ENCODE data around the gene UNC93B1.

The UNC93B1 gene

DNA sequence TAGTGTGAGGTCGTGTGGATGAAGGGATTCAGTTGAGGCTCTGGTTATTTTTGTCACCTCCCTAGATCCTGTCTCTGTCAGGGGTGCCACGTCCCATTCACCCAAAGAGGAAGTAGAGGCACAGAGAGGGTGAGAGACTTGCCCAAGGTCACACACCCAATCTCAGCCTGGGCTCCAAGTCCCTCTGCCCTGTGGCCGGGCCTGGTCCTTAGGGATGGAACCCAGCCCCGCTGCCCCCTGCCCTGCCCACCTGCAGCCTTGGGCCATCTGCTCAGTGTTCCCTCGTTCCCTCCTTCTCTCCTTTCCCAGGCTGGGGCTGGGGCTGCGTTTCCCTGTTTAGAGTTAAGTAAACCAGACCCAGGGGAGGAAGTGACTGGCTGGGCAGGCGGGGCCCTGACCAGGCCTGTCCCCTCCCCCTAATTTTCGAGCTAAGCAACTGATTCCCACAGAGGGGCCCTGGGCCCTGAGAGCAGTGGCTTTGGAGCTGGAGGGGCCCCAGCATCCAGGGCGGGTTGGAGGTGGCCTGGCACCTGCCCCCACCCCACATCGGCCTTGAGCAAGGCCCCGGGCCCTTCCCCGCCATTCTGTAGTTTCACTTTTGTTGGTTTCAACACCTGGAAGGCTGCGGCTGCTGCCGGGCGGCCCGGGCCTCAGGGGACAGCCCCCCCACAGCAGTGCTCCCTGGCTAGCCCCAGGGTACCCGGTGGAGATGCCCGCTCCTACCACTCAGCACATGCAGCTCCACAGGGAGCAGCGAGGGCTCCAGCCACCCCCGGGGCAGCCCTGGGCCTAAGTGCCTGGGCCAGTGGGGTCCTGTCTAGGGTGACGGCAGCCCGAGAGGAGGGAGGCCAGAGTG, 36.4 kb upstream of the UNC93B1 start:
- peak; percentile 3 for DNase-seq

DNA sequence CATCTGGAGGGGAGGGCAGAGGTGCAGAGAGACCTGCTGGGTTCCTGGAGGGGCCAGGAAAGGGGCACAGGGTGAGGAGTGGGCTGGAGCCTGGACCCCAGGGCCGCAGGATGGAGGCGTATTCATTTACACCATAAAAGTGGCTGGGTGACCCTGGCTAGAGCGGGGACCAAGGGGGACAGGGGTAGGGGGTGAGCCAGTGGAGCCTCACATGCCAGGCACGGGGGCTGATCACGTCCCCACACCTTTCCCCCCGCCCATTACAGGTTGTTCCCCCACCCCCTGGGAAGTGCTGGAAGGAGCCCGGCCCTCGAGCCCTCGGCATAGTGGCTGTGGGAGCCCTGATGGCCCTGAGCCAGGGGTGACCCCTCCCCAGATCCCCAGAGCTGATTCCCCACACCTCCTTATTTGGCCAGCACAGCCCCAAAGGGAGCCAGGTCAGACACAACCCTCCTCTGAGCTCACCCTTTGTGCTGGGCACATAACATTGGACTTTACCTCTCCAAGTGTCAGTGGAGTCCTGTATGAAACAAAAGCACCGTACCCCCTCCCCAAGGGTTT, 35.7 kb upstream of the UNC93B1 start:
- DNase-seq, result no peak

DNA sequence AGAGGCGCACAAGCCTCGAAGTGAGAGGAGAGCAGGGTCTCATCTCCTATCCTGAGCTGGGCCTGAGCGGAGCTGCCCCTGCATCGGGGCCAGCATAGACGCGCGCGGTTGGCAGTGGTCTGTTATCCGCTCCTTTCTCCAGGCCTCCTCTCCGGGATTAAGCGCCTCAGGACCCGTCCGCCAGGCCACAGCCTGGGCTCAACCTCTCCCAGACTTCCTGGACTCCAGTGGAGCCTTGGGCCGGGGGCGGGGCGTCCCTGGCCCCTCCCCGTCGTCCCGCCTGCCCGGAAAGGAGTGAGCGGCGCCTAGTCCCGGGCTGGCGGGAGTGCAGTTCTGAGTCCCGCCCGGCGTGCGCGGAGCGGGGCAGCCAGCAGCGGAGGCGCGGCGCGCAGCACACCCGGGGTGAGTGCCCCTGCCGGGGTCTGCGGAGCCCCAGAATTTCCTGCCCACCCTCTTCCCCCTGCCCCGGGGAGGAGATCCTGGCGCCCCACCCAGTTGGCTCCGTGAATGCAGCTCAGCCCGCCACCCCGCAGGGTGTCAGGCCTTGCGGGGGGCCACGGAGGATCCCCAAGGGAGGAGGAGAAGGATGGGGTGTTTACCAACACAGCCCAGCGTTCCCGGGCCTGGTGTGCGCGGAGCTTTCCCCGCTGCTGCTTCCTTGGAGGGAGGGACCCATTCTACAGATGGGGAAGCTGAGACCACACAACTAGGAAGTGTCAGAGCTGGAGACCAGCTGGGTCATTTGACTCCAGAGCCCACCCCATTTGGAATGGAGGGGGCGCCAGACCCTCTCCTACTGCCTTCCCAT, 35.0 kb upstream of the UNC93B1 start, which contains the start of gene TCIRG1:
Gene TCIRG1 (plus strand): TSS at position 308 of the 808 bp plus-strand sequence. CDS start 2,247 bp downstream, outside the sequence.
- no peak for DNase-seq

DNA sequence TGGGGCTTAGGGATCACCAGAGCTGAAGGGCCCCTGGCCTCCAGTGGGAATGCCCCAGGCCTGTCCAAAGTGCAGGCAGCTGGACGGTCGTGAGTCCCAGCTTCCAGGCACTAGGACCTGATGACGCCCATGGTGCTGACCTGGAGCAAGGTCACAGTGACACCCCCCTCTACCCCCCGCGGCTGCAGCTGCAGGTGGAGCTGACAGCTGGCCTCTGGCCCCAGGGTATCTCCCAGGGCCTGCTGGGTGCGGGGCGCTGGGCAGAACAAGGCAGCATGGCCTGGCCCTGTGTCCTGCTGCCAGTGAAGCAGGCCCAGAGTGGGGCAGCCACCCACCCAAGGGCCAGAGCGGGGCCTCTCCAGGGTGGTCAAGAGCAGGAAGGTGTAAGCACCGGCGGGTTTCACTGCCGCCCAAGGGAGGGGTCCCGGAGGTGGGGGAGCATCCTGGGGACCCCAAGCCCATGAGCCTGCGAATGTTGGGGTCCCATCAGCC, 34.4 kb upstream of the UNC93B1 start:
- DNase-seq, result no peak

DNA sequence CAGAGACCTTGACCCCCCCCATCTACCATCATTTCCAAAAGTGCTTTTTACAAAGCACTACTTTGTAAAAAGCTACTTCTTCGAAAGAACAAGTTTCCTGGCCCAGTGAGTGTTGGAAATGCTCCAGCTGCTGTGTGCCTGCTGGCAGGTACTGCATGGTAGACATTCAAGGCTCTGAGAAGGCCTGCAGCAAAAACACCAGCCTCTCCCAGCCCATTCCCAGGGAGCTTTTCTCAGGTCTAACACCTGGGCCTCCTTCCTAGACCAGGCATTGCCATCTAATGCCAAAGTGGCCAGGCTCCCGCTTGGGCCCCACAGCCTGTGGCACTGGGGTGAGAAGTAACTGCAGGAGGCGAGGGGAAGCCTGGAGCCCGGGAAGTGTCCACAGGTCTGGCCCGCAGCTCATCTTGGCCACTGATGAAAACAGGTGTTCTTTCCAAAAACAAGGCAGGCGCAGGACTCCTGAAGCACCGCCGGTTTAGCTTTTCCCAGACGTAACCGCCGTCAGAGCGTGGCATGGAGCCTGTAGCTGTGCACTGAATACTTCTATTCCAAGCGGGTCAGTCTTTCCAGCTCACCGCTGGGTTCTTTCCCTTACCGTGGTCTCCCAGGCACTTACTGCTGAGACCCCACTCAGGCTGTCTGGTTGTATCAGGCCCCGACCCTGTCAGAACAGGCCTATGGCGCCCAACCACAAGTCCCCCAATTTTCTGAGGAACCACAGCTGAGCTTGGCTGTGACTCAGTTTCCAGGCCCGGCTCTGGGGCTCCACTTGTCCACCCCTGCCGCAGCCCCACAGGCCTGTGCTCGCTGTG, 33.7 kb upstream of the UNC93B1 start:
- DNase-seq, result no peak

DNA sequence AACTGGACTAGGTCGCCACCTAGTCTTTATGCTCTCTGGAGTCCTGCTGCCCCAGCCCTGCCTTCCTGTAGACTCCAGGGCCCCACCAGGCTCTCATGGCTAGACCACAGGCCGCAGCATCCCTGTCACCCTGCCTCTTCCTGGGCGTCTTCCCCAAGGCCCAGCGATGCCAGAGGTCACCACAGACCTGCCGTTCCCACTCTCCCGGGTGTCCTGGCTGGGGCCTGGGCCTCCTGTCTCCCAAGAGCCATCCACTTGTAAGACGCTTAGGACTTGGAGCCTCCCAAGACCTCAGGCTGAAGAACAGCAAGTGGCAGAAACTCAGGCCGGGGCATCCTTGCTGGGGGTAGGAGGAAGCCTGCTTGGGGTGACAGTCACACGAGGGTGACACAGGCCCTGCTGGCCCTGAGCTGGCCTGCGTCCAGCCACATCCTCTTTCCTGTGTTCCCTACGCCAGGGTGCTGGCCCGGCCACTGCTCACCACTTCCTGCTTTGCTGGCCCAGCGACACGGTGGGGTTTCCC, 32.9 kb upstream of the UNC93B1 start:
- DNase-seq, result no peak

DNA sequence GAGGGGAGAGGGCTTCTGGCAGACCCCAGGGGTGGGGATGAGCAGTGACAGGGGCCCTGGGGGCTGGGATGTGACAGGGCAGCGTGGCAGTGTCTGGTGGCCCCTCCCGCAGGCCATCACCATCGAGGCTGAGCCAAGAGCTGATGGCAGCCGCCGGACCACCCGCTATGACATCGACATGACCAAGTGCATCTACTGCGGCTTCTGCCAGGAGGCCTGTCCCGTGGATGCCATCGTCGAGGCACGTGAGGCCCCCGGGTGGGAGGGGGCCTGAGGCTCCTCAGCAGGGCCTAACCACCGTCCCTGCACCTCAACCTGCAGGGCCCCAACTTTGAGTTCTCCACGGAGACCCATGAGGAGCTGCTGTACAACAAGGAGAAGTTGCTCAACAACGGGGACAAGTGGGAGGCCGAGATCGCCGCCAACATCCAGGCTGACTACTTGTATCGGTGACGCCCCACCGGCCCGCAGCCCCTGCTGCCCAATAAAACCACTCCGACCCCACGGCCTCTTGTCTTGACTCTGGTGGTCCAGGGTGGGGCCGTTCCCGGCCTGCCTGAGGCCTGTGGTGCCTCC, 32.3 kb upstream of the UNC93B1 start:
- no peak for DNase-seq

DNA sequence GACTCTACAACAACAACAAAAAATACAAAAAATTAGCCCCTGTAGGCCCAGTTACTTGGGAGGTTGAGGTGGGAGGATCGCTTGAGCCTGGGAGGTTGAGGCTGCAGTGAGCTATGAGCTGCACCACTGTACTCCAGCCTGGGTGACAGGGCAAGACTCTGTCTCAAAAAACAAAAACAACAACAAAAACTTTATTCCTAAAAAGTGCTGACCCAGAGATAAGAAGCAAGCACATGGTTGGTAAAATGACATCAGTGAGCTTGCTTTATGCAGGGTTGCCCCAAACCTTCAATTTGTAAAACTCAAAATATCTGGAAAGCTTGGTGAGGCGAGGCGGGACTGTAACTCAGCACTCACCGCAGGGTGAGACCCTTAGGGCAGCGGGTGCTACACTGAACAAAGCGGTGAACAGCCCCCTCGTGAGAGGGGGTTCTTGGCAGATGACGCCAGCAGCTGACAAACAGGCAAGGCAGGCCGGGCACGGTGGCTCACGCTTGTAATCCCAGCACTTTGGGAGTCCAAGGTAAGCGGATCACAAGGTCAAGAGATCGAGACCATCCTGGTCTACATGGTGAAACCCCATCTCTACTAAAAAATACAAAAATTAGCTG, 31.5 kb upstream of the UNC93B1 start:
- DNase-seq, result no peak

DNA sequence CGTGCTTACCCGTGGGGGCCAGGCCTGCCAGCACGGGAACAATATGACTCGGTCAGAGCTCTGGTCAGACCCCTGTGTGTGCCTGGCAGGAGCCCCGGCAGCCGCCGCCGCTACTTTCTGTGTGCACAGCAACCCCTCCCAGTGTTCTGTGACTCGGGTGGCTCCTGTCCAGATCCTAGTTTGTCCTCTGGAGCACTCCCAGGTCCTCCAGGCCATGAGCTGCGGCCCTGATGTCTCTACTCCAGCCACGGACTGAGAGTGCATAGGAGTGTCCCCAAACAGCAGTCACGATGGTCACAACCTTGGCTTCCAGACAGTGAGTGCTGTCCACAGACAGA, 29.8 kb upstream of the UNC93B1 start:
- DNase-seq, result no peak

DNA sequence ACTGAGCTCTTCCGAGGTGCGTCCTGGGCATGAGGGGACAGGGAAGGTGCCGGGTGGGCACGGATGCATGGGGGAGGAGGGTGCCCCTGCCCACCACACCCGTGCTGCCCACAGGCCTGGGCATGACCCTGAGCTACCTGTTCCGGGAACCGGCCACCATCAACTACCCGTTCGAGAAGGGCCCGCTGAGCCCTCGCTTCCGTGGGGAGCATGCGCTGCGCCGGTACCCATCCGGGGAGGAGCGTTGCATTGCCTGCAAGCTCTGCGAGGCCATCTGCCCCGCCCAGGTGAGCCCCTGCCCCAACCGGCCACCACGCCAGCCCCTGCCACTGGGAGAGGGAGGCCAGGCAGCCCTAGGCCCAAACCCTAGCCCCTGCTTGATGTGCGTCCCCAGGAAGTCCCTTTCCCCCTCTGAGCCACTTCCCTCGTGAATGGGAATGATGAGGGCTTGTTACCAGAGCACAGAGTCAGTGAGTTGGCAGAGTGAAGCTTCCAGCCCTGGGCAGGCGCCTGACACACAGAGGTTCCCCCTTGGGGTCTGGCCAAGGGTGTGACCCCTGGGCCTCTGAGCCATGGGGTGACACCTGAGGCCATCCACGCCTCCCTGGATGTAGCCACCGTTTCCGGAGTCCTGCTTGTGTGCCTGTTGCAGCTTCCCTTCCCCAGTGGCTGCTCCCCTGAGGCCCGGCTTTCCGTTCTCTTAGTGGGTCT, 29.3 kb upstream of the UNC93B1 start:
- DNase-seq, result no peak

DNA sequence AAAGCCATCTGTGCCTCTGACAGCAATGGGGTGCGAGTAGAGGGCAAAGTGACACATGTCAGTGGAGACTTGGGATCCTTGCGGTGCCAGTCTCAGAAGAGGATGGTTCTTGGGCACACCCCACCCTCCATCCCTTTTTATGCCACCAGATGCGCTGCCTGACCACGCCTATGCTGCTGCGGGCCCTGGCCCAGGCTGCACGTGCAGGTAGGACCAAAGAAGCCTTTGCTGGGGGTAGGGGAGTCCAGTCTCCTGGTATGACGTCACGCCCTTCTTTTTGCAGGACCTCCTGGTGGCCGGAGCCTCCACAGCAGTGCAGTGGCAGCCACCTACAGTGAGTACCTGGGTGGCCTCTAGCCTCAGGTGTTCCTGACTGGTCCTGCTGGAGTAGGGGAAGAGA, 28.1 kb upstream of the UNC93B1 start:
- no peak for DNase-seq

DNA sequence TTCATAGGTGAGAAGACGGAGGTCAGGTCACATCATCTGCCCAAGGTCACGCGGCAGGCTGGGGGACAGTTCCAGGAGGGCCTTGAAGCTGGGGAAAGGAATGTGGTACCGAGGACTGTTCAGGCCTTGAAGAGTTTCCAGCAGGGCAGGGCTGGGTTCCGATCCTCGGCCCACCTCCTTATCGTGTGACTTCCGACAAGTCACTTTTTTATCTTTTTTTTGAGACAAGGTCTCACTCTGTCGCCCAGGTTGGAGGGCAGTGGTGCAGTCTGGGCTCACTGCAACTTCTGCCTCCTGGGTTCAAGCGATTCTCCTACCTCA, 27.2 kb upstream of the UNC93B1 start:
- DNase-seq, result no peak

DNA sequence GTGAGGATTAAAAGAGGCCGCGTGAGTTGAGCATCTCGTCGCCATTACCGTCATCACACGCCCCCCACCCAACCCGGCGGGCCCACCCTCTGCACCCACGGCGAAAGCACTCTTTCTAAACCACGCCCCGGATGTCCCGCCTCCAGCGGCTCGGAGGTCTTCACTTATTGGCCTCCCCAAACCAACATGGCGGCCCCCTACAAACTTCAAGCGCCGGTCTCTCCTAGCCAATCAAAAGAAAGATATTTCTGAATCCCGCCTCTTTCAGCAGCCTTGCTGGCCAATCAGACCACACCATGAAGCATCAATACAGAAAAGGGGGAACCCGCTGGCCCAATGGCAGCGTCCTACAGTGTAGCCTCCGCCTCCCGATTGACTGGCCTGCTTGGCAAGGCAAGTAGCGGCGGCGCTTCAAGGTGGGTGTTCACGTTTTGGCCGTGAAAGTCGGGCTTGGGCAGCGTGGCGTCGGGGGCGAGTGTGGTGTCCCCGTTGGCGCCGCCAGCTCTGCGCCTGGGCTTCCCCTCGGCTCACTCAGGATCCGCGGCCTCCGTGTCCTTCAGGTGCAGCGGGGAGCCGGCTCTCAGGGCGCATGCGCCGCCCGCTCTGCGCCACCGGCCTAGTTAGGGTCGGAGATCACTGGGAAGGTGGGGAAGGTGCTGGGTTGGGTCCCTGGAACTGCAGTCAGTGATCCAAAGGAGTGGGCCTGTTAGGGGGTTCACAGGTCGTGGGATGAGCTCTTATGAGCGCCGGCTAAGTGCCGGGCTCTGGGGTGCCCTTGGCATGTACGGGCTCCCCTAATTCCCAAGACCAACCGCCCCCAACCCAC, 26.6 kb upstream of the UNC93B1 start, which contains the start of gene NDUFS8:
Gene NDUFS8 (plus strand): TSS at position 364 of the 826 bp plus-strand sequence. CDS start 1,471 bp downstream, outside the sequence.
- DNase-seq, result peak; percentile 95

DNA sequence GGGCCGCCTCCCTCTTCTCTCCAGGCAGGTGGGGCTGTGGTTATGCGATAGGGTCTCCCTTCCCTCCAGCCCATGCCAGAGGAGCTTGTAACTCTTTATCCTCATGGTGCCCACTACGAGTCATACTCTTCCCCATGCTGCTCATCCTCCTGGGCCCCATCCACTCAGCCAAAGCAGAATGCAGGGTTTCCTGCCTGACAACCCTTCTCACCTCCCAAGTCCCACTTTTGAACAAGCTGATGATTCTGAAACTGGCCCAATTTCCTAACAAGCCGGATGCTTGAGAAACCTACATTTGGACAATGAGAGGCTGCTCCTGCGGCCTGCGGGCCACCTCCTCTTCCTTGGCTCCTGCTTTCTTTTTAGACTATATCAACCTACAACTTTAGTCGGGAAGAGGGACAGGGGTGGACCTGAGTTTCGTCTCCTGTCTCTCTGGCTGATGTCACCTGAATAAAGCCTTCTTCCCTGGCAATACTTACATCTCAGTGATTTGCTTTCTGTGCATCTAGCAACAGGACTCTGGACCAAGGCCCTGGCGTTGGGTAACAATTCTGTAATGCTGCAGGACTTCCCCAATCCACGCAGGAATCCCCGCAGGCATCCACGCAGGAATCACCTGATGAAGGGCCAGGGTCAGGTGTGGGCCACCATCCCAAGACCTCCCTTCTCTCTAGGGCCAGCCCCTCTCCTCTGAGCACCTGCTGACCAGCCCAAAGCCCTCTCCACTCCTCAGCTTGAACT, 25.1 kb upstream of the UNC93B1 start:
- DNase-seq, result no peak

DNA sequence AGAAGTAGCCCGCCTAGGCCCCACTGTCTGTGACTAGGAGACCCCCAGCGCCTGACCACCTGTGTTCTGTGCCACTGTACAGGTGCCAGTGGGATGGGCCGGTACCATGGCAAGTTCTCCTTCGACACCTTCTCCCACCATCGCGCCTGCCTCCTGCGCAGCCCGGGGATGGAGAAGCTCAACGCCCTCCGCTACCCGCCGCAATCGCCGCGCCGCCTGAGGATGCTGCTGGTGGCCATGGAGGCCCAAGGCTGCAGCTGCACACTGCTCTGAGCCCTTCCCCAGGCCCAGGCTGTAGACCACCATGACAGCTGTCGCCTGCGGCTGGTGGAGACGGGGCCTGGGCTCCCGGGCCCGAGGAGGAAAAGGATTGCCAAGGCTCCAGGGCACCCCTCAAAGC, 23.8 kb upstream of the UNC93B1 start:
- no peak for DNase-seq

DNA sequence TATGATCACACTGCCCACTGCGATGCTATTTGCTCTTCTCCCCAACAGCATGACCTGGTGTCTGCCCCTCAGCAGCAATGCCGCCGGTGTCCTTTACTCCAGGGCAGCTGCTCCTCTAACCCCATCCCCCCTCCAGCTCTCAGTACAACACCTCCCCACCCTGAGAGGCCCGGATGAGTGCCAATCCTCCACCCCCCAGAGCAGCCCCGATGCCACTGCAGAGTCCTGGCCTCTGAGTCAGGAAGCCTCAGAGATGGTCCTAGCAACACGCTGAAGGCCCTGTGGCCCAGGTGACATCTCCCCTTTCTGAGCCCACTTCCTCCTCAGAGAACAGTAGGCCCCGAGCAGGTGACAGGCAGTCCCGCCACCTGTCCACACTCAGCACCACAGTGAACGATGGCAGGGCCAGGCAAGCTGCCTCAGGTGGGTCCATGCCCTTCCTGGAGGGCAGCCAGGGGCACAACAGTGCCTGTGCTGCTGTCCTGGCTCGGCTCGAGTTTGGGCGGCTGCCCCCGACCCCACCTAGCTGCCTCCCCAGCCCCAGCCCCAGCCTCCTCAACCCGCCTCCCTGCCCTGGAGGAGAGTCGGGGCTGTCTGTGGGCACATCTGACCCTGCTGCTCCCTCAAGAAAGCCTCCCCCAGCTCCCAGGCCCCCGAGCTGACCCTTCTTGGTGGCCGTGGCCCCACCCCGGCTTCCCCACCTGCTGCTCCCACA, 22.7 kb upstream of the UNC93B1 start:
- no peak for DNase-seq

DNA sequence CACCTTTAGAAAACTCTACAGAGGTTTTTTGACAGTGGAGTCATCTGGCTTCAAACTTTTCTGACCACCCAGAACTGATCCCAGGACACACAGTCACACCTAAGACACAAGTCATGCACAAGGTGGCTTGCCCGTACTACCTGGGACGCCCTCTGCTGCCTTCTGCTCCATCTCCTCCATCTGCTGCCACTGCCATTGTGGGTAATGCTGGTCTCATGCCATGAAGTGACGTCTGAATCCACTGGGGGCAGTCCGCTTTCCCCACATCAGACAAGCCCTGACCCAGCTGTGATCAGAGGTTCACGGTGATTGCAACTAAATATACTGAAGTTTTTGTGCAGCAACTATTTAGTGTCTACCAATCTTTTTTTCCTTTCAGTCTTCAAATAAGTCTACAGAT, 21.1 kb upstream of the UNC93B1 start:
- no peak for DNase-seq

DNA sequence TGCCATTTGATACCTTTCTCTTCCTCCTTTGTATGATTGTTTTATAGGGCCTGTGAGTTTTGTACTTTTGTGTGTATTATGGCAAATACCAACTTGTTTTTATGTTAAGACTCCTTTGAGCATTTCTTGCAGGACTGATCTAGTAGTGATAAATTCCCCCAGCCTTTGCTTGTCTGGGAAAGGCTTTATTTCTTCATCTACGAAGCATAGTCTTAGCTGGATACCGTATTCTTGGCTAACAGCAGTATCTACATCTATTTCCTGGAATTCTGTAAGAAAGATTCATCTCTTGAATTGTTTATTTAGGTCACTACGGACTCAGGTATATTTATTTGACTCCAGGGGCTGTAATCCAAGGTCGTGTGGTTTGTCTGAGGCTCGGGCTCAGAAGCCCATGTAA, 20.6 kb upstream of the UNC93B1 start:
- DNase-seq, result no peak

DNA sequence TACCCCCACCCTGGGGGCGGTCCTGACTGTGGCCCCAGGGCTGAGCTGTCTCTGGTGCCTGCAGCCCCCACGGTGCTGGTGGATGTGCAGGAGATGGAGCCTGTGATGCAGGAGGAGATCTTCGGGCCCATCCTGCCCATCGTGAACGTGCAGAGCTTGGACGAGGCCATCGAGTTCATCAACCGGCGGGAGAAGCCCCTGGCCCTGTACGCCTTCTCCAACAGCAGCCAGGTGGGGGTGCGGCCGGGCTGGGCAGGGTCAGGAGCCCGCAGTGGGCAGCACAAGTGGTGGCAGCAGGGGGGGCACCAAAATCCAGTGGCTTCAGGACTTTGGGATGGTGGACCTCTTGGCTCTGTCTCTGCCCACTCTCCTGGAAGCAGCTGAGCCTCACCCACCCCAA, 18.6 kb upstream of the UNC93B1 start:
- no peak for DNase-seq

Measured in NCI-H524 treated with DMSO at 0.1 percent for 48 hours (cell line).